Measurements from ENCODE around the gene C3. TPM values are rescaled to one million over a fixed set of nuclear protein-coding genes. Genes with fewer than 3 reads are reported as not detected.

C3 gene
- total RNA-seq, 2 experiments from 2014 or later, result 0.34 to 1.1 TPM

- no peak overlapping the region for H3K4me3 Mint-ChIP-seq
- ATAC-seq (no peak), DNase-seq (no peak)
- TF ChIP-seq, protein P1, sequence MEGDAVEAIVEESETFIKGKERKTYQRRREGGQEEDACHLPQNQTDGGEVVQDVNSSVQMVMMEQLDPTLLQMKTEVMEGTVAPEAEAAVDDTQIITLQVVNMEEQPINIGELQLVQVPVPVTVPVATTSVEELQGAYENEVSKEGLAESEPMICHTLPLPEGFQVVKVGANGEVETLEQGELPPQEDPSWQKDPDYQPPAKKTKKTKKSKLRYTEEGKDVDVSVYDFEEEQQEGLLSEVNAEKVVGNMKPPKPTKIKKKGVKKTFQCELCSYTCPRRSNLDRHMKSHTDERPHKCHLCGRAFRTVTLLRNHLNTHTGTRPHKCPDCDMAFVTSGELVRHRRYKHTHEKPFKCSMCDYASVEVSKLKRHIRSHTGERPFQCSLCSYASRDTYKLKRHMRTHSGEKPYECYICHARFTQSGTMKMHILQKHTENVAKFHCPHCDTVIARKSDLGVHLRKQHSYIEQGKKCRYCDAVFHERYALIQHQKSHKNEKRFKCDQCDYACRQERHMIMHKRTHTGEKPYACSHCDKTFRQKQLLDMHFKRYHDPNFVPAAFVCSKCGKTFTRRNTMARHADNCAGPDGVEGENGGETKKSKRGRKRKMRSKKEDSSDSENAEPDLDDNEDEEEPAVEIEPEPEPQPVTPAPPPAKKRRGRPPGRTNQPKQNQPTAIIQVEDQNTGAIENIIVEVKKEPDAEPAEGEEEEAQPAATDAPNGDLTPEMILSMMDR (IDR thresholded peaks at IDR 0.05), result no peak
- intact Hi-C loops (cut with micrococcal nuclease), result no loop called here
- no peaks in the 10 kb centered on the region for H3K27me3 Mint-ChIP-seq
- POLR2A ChIA-PET, result interaction anchor here (1.4 kb wide), 1 partner anchor 8 kb away, joined by 5 read pairs; no protein-coding TSS in a partner anchor
- H3K27ac Mint-ChIP-seq, result no peak overlapping the region
- CTCF ChIA-PET, result no interaction called here
- H3K9me3 Mint-ChIP-seq, result no peaks in the 10 kb centered on the region
- peaks cover 9% of the 10 kb centered on the region for H3K4me1 Mint-ChIP-seq (ENCODE audit: low read depth)
- peaks cover 45% of the 10 kb centered on the region for H3K36me3 Mint-ChIP-seq (ENCODE audit: low read depth)
These were observed 24.2 kb upstream of the C3 start for GRCh38 chr19:6744381-6745301.

DNA sequence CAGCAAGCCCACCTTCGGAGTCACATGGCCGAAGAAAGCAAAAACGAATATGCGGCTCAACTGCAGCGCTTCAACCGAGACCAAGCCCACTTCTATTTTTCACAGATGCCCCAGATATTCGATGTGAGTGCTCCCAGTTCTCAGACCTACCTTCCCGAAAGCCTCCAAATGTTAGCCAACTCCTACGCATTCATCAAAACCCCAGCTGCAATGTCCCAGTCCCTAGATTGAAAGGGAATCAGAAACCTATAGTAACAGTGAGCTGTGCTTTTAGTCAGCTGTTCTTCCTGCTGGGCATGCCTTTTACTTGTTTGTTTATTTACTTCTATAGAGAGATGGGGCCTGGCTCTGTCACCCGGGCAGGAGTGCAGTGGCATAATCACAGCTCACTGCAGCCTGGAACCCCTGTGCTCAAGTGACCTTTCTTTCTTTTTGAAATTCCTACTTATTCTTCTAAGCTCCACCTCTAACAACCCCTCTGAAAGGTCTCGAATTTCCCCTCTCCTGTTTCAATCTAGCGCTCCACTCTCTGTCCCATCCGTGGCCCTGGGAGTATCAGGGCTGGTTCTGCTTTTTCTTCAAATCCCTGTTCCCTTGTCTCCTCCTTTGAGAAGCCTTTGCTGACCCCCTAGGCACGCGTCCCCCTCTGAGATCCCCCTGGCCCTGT, 23.4 kb upstream of the C3 start:
- CTCF ChIA-PET, result no interaction called here
- no peak for DNase-seq
- POLR2A ChIA-PET, result interaction anchor here (0.7 to 1.4 kb wide), 3 partner anchors 8 to 39 kb away, joined by 3 to 5 read pairs (median 3); partner anchors contain the start of gene VAV1
- intact Hi-C loops (cut with micrococcal nuclease), result no loop called here
- no peak overlapping the region for H3K4me3 Mint-ChIP-seq
- no peak overlapping the region for H3K27ac Mint-ChIP-seq
- peaks cover 40% of the 10 kb centered on the region for H3K36me3 Mint-ChIP-seq (ENCODE audit: low read depth)
- no peaks in the 10 kb centered on the region for H3K9me3 Mint-ChIP-seq
- H3K27me3 Mint-ChIP-seq, result no peaks in the 10 kb centered on the region
- TF ChIP-seq, protein P1 (IDR thresholded peaks at IDR 0.05), result no peak
- H3K4me1 Mint-ChIP-seq (ENCODE audit: low read depth), result peaks cover 14% of the 10 kb centered on the region
- ATAC-seq, result no peak

DNA sequence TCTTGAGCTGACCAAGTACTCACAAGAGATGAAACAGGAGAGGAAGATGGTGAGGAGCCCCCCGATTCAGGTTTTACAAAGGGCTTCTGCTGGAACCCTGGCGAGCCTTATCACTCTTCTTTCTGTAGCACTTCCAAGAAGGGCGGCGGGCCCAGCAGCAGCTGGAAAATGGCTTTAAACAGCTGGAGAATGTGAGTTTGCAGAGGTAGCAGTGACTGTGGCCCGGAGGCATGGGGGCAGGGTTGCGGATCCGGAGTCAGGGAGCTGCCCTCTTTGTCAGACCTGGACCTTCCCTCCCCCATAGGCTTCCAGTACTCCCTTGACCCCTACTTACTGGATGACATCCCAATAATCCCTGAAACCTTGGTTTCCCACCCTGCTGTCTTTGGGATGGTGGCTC, 22.6 kb upstream of the C3 start:
- ATAC-seq, result no peak
- POLR2A ChIA-PET, result interaction anchor here (0.7 to 0.8 kb wide), 2 partner anchors 29 to 40 kb away, joined by 3 read pairs; partner anchors contain the start of gene VAV1
- intact Hi-C loops (cut with micrococcal nuclease), result no loop called here
- H3K9me3 Mint-ChIP-seq, result no peaks in the 10 kb centered on the region
- TF ChIP-seq, protein P1 (IDR thresholded peaks at IDR 0.05), result no peak
- DNase-seq, result no peak
- CTCF ChIA-PET, result interaction anchor here (1.0 to 1.2 kb wide), 2 partner anchors 24 to 32 kb away, joined by 3 read pairs; partner anchors contain the start of gene SH2D3A
- no peak overlapping the region for H3K27ac Mint-ChIP-seq
- H3K4me3 Mint-ChIP-seq, result no peak overlapping the region
- H3K4me1 Mint-ChIP-seq (ENCODE audit: low read depth), result peaks cover 22% of the 10 kb centered on the region
- H3K36me3 Mint-ChIP-seq (ENCODE audit: low read depth), result peaks cover 37% of the 10 kb centered on the region
- no peaks in the 10 kb centered on the region for H3K27me3 Mint-ChIP-seq

GRCh38 chr19:6740589-6741343, 20.3 kb upstream of the C3 start:
- CTCF ChIA-PET, result interaction anchor here (1.5 to 1.8 kb wide), 2 partner anchors 79 to 123 kb away, joined by 3 to 5 read pairs; no protein-coding TSS in a partner anchor
- H3K27ac Mint-ChIP-seq, result no peak overlapping the region
- peaks cover 30% of the 10 kb centered on the region for H3K36me3 Mint-ChIP-seq (ENCODE audit: low read depth)
- no peaks in the 10 kb centered on the region for H3K9me3 Mint-ChIP-seq
- POLR2A ChIA-PET, result interaction anchor here (0.7 to 1.3 kb wide), 3 partner anchors 12 to 123 kb away, joined by 3 to 4 read pairs (median 3); no protein-coding TSS in a partner anchor
- peaks cover 32% of the 10 kb centered on the region for H3K4me1 Mint-ChIP-seq (ENCODE audit: low read depth)
- peak overlapping the region; percentile 98 for H3K4me3 Mint-ChIP-seq
- intact Hi-C loops (cut with micrococcal nuclease), result no loop called here
- no peaks in the 10 kb centered on the region for H3K27me3 Mint-ChIP-seq
- DNase-seq, result peak; percentile 28
- TF ChIP-seq, protein P1 (IDR thresholded peaks at IDR 0.05), result no peak
- no peak for ATAC-seq
